NCI-H1105 treated with DMSO at 0.1 percent for 48 hours (cell line): ENCODE data around the gene GDI2.
"Not testable (repeated sequence)": the region's sequence is repeated elsewhere in the genome, so short reads cannot be mapped to it uniquely, and the experiment has no call there.

Experiments
- DNase-seq: peaks from one replicate; lab custom pipeline; 2025; lab: John Stamatoyannopoulos, UW

The GDI2 gene

DNA sequence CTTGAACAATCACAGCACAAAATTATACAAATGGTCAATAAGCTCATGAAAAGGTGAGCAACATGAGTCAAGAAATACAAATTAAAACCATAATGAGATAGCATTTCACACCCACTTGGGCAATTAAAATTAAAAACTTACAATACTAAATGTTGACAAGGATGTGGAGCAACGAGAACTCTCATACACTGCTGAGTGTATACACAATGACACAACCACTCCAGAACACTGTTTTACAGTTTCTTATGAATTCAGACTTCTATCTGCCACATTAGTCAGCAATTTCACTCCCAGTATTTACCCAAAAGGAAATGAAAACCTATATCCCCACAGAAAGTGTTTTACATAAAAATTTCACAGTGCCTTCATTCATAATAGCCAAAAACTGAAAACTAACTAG lies 31.1 kb downstream of the GDI2 start:
- DNase-seq = no peak

DNA sequence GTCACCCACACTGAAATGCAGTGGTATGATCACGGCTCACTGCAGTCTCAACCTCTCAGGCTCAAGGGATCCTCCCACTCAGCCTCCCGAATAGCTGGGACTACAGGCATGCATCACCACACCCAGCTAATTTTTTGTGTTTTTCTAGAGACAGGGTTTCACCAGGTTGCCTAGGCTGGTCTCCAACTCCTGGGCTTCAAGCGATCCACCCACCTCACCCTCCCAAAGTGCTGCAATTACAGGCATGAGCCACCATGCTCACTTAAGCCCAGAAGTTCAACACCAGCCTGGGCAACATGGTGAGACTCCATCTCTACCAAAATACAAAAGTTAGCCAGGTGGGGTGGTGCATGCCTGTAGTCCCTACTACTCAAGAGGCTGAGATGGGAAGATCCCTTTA lies 33.5 kb downstream of the GDI2 start:
- no peak for DNase-seq

DNA sequence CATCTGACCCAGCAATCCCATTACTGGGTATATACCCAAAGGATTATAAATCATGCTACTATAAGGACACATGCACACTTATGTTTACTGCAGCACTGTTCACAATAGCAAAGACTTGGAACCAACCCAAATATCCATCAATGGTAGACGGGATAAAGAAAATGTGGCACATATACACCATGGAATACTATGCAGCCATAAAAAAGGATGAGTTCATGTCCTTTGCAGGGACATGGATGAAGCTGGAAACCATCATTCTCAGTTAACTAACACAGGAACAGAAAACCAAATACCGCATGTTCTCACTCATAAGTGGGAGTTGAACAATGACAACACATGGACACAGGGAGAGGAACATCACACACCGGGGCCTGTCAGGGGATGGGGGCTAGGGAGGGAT lies 35.5 kb downstream of the GDI2 start:
- DNase-seq = not testable (repeated sequence)

DNA sequence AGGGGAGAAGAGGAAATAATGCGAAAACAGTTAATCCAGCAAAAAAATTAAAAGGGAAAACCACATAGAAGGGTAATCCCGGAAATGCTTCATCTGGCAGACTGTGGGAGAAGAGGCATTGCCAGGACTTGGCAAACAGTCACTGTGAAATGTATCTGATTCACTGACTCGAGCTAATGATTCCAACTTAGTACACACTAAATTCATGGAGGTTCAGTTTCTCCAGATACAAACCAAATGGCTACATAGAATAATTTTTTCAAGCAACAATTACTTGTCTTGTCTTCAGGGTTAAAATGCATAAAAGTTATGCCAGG lies 36.4 kb downstream of the GDI2 start:
- no peak for DNase-seq

DNA sequence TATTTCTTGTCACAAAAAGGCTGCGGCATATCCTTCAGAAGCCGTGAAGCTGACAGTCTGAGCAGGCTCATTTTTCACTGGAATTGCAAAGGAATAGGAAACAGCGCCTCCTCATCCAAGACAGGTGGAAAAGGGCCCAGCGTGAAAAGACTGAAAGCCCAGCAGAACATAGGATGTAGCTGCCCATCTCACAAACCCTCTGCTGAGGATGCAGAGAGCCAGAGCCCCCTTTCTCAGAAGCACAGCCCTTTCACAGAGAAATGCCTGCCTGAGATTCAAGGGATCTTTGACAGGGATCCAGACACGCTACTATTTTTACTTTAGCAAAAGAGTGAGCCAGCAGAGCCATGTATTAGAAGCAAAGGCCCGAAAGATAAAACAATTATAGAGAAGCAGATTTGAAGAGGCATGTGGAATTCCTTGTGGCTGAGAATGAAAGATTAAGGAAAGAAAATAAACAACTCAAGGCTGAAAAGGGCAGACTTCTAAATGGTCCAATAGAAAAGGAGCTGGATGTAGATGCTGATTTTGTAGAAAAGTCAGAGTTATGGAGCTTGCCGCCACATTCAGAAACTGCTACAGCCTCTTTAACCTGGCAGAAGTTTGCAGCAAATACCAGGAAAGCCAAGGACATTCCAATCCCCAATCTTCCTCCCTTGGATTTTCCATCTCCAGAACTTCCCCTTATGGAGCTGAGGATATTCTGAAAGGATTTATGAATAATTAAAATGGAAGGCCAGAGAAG lies 36.9 kb downstream of the GDI2 start:
- no peak for DNase-seq

DNA sequence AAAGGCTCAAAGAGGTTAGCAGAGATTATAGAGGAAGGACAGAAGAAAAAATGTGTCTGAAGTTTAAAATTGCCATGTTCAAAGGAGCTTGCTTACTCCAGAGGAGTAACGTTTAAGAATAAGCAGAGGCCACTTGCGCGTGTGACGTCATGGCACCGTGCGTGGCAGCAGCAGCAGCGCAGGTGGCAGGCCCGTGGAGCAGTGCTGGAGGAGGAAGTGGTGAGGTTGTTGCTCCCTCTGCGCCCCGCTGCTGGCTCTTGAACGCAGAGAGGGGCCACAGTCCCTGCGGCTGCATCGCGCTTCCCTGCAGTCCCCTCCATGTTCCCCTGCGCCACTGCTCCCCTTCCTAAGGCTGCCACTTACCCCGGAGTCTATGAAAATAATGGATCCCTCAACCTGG lies 37.5 kb downstream of the GDI2 start:
- DNase-seq = no peak

DNA sequence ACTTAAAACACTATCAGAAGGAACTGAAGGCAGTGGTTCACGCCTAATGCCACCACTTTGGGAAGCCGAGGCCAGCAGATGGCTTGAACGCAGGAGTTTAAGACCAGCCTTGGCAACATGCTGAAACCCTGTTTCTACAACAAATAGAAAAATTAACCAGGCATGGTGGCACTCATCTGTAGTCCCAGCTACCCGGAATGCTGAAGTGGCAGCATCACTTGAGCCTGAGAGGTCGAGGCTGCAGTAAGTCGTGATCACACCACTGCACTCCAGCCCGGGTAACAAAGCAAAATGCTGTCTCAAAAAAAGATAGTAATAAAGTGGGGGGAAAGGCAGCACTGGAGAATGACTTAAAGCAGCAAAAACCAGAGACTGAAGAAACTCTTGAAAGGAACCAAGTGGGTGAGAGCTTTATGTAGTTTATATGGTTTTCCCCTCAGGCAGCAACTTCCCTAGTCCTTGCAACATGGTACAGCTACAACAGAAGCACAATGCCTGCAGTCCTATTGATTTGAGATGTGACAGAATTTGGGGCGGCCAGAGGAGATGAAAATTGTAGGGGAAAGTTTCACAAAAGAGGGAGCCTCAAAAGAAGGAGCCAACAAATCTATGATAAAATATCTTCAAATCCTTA lies 38.1 kb downstream of the GDI2 start:
- DNase-seq = no peak

DNA sequence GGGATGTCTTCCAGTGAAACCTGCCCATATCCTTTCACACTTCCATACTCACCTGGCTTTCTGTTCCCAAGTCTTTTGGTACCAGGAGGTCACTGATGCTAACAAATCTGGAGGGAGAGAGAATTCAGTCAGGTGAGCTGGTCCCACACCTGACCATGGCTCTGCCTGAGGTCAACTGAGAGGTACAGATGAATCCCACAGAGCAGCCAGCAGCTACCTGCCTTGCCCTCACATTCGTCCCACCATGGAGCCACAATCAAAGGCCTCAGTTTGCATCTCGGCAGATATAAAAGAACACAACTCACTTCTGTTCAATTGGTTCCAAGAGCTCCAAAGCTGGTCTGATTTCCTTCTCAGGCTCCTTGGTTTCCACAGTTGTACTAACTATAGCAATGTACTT lies 47.0 kb downstream of the GDI2 start:
- DNase-seq = no peak

DNA sequence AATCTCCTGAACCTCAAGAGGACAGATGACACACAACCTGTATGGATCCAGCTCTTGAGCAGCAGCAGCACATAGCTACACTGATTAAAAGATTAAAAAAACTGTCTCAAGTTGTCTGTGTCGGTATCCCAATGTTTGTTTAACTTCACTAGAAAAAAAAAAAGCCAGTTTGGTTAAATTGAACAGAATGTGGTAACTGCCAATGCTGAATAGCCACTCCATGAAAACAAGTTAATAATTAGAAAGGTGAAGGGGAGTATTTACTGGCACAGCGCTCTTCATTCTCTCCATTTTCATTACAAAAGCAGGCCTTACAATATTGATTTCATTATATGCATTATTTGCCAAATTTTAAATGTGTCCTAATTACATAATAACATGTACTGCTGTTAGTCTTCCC lies 47.6 kb downstream of the GDI2 start:
- DNase-seq = no peak

DNA sequence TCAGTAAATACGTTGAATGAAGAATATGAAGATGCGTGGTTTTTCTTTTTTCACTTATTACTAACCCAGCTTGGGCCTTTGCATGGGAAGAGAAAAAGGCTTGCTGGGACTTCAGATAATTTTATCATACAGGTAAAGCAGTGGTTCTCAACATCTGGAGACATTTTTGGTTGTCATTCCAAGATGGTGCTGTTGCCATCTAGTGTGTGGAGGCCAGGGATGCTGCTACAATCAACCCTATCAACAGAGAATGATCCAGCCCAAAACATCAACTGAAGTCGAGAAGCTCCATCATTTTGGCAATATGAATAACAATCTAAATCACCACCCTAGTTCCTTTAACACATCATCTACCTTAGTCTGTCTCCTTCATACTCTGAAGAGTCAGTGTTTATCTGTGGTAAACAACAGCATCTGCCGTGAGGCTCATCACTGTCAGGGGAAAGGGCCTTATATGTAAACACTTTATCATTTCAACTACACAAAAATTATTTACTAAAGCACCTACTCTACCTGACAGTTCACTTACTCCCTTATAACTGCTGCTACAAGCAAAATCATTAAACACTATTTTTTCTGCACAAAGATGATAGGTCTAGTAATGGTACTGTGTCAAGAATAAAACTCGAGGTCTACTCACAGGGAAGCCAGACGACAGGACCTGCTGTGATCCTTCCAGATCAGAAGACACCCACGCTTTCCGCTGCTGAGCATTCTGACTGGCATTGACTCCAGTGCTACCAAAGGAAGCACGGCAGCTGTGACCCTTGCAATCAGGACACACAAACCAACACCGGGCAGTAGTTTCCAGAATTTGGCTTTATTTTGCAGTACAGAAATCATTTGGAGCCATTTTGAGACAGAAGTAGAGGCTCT lies 48.6 kb downstream of the GDI2 start:
- no peak for DNase-seq

DNA sequence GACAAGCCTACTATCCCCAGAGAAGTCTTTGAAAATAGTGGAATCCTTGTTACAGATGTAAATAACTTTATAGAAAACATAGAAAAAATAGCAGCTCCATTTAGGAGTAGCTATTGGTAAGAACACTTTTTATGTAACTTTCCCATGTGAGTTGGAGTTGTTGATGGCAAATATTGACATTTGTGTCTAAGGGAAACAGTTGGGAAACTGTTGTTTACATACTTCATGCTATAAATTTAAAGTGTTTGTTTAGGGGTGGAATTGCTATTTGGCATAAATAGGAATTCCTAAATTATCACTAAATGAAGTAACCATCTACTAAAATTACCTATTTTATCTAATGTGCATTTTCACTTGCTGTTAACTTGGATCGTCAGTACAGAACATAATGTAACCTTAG lies 50.7 kb downstream of the GDI2 start:
- no peak for DNase-seq

DNA sequence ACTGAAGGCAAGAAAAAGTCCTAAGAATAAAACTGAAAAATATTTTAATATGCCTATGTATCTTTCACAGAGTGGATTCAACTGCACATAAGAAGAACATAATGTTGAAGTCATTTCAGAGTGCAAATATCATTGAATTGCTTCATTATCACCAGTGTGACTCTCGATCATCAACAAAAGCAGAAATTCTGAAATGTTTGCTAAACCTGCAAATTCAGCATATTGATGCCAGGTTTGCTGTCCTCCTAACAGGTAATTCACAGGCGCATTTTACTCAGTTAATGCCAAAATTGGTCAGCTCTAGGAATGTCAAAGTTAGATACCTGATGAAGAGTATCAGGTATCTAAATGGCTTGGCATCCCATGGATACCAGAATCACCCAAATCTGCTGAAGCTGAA lies 52.0 kb downstream of the GDI2 start:
- no peak for DNase-seq

DNA sequence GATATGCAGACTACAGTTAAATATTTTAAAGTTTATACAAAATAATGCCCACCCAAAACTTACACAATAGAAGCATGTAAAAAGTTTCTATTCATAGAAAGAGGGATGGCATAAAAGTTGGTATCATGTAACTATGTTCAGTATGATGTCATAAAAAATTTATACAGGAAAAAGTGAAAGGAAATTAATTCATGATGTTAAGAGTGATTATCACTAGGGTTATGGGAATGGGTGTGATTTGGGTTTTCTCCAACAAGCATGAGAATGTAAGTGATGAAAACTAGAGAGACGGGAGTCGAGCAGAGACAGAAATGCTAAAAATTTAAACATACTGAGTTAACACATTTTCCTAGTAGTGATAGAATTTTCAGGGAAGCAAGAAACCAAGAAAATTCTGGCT lies 52.7 kb downstream of the GDI2 start:
- DNase-seq = no peak

DNA sequence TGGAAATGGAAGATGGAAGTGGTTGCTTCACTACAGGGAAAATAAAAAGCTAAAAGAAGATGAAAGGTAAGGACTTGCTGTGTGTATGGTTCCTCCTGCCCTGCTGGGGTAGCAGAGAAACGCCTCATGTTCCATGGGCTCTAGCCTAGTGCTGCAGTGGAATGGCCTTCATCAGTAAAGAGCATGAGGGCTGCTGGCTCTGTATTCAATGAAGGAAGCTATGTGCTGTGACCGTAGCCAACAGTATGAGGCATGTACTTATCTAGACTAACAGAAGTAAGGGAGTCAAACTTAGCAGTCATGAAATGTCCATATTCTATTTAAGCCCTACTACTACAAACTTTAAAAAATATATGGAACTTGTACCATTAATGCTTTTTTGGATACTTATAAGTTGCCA lies 54.3 kb downstream of the GDI2 start:
- DNase-seq = no peak

DNA sequence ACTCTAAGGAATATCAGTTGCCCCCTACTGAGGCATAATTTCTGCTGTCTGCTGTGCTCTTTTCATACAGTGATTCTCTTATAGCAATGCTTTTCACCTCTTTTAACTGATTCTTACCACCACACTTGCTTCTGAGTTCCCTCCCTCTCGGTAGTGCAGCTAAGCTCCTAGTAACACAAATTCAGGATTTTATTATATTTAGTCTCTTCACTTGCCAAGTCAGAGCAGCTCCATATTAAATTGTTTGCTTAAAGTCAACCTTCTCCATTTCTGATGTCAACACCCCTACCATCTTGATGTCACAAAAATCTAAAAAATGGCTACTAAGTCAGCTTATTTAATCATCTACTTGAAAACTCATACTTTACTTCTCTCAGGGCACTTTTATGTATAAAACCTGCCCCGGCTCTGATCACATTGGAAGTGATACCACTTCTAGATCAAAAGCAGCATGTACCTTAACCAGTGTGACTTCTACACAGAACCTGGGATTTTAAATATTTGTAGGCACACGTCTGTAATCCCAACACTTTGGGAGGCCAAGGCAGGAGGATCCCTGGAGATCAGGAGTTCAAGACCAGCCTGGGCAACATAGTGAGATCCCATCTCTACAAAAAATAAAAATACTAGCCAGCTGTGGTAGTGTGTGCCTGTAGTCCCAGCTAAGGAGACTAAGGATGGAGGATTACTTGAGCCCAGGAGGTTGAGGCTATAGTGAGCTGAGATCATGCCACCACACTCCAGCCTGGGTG lies 55.3 kb downstream of the GDI2 start:
- DNase-seq = no peak

DNA sequence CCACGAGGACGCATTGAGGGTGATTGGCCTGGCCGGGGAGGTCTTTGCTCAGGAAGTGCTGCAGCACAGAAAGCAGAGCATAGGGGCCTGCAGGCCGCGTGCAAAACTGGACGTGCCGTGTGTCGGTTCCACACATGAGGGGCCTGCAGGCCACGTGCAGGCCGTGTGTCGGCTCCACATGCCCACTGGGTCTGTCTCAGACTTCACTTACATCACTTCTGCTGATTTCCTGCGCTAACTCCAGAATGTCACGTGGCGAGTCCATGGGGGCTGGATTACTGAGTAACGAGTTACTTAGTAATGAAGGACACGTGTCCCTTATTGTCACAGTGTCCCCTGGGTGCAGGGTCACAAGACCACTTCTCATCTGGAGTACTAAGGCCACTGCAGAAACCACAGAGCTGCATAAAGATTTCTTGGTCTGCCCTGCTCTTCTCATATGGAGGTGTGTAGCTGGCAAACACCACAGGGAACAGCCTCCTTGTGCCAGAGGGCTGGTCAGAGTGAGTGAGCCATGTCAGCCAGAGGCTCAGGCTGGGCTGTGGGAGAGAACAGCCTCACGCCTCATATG lies 60.8 kb downstream of the GDI2 start:
- no peak for DNase-seq

DNA sequence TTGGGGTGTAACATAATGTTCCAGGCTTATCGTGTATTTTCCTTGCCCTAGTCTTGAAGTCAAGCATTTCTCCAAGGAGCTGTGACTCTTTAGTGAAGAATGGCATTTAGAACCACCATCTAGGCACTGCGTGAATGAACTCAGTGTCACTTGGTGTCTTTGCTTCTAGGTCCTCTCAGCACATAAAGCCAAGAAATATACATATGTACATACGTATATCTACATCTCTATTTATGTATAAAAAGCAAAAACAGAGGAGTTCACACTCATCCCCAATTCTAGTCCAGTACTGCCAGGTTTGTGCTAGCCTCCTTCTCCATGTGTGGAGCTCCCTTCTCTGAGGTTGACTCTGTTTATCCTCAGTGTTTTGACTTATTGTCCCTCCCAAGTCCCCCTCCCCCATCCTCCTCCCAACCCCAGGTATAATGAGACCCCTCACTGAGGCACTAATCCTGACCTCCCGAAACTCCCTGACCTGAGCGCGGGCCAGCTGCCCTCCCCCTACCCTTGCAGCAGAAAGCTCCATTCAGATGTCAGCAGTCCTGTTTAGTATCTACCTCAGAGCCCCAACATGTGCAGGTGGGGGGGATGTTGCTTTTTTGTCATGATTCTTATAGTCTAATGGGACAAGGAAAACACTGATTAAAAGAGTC lies 61.5 kb downstream of the GDI2 start:
- DNase-seq = no peak

DNA sequence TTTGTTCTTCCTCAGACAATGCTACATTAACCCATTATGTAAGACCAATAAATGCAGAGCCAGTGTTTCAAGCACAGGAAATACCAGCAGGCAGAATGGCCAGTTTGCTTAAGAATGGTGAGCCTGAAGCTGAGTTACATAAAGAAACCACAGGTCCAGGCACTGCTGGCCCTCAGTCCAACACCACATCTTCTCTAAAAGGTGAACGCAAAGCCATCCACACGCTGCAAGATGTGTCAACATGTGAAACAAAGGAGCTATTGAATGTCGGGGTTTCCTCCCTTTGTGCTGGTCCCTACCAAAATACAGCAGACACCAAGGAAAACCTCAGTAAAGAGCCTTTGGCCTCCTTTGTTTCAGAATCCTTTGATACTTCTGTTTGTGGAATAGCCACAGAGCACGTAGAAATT lies 64.8 kb downstream of the GDI2 start:
- no peak for DNase-seq

DNA sequence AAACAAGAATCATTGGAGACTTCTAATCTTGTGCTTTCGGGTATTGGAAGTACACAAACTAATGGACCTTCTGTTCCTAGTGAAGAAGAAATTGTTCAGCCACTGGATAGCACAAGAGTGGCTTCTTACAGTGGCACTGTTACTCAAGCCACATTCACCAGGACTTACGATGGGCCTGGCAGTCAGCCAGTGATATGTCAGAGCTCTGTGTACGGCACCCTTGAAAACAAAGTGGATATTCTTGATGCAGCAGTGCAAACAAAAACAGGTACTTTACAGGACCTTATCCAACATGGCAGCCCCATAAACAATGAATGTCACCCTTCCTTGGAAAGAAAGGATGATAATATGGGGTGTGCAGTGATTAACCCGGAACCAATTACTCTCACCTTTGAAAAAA lies 67.0 kb downstream of the GDI2 start:
- DNase-seq = peak; percentile 24

DNA sequence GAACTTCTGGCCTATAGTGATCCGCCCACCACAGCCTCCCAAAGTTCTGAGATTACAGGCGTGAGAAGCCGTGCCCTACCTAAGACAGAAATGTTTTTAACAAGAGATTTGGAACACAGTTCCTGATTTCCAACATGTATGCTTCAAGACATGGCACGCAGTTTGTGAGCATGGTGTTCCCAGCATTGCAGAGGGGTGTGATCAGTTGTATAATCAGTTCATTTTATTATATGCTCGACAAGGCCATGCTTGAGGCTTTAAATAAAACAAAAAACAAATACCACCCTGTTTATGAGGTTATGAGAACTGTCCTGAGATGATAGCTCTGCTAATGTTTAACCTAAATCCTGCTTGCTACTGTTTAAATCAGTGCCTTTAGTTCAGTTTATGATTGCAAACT lies 68.4 kb downstream of the GDI2 start:
- DNase-seq = no peak

DNA sequence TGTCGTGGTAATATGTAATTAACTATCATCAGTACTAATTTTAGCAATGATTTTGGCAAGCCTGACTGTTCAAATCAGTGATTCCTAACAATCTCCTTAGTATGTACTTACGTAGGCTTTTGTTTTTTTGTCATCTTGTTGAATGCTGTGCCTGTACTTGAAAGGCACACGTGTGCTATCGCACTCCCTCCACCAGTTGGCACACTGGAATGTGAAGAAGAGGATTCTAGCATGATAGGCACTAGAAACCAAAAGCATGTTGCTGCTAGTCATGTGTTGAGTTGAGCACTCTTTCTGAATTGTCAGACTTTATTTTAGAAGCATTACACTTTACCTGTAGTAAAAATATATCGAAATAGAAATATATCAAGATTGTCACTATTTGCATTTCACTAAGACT lies 69.5 kb downstream of the GDI2 start:
- no peak for DNase-seq

DNA sequence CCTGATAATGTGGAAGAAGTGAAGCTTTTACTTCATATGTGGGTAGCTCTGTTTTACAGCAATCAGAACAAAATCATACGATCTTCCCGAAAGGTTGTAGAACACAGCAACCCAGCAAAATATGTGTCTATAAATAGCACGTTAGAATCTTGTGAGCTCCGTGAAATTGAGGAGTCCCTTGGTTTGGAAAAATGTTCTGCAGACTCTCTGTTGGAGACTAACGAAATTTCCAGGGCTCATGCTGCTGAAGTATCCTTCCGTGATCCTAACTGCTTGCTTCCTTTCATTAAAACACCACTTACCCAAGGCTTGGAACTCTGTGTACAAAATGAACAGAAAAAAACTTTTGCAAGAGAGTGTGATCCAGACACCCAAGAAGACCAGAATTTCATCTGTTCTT lies 71.1 kb downstream of the GDI2 start:
- DNase-seq = no peak
